H9 (cell line): ENCODE results near the gene AKAP9. TPM values are rescaled to one million over a fixed set of nuclear protein-coding genes. Genes with fewer than 3 reads are reported as not detected.
"Not testable (repeated sequence)": the region's sequence is repeated elsewhere in the genome, so short reads cannot be mapped to it uniquely, and the experiment has no call there.

Experiments
- DNase-seq: peaks from one replicate; pipeline ENCODE4 v3.0.0-alpha.2; 2017
- H2AFZ ChIP-seq: one replicate; pipeline ENCODE4 v1.6.1; 2013; ENCODE audit warnings: mild to moderate bottlenecking, low read length, control low read depth, moderate library complexity
- H2AK5ac ChIP-seq: 2 replicates; pipeline ENCODE4 v1.6.1; 2013; ENCODE audit warnings: low read length, control low read depth, mixed read lengths; ENCODE audit not compliant: insufficient read length
- H2BK120ac ChIP-seq: one replicate; pipeline ENCODE4 v1.6.1; 2013; ENCODE audit warnings: low read depth, mild to moderate bottlenecking, low read length, control low read depth, inconsistent platforms; ENCODE audit not compliant: poor library complexity, severe bottlenecking
- H2BK12ac ChIP-seq: 2 replicates; pipeline ENCODE4 v1.6.1; 2013; ENCODE audit warnings: low read length, control low read depth, mixed read lengths, low read depth; ENCODE audit not compliant: insufficient read length
- H2BK15ac ChIP-seq: 2 replicates; pipeline ENCODE4 v1.6.1; 2013; ENCODE audit warnings: low read depth, low read length, control low read depth
- H2BK20ac ChIP-seq: one replicate; pipeline ENCODE4 v1.6.1; 2013; ENCODE audit warnings: low read depth, mild to moderate bottlenecking, low read length, control low read depth, inconsistent platforms; ENCODE audit not compliant: poor library complexity, severe bottlenecking
- H2BK5ac ChIP-seq: 2 replicates; pipeline ENCODE4 v1.6.1; 2013; ENCODE audit warnings: low read length, control low read depth, mixed read lengths; ENCODE audit not compliant: insufficient read length
- H3K14ac ChIP-seq: 2 replicates; pipeline ENCODE4 v1.6.1; 2013; ENCODE audit warnings: low read length, control low read depth; ENCODE audit not compliant: insufficient read depth
- H3K18ac ChIP-seq: 2 replicates; pipeline ENCODE4 v1.6.1; 2013; ENCODE audit warnings: low read depth, mild to moderate bottlenecking, mixed read lengths, low read length, control low read depth; ENCODE audit not compliant: insufficient read length
- H3K23ac ChIP-seq: 2 replicates; pipeline ENCODE4 v1.6.1; 2013; ENCODE audit warnings: low read length, control low read depth, mixed read lengths, low read depth; ENCODE audit not compliant: insufficient read length
- H3K23me2 ChIP-seq: 2 replicates; pipeline ENCODE4 v1.6.1; 2013; ENCODE audit warnings: low read depth, mild to moderate bottlenecking, mixed read lengths, low read length, control low read depth; ENCODE audit not compliant: insufficient read length, poor library complexity, severe bottlenecking
- H3K27ac ChIP-seq: 2 replicates; pipeline ENCODE4 v1.5.1; 2013; ENCODE audit warnings: low read length, control low read depth, mixed read lengths, low read depth; ENCODE audit not compliant: insufficient read length
- H3K27me3 ChIP-seq: 2 replicates; pipeline ENCODE4 v1.6.1; 2013; ENCODE audit warnings: low read length, control low read depth, inconsistent platforms; ENCODE audit not compliant: insufficient read depth
- H3K4ac ChIP-seq: 2 replicates; pipeline ENCODE4 v1.6.1; 2013; ENCODE audit warnings: low read depth, mild to moderate bottlenecking, control low read depth, inconsistent platforms, low read length, moderate library complexity
- H3K4me1 ChIP-seq: 2 replicates; pipeline ENCODE4 v1.6.1; 2013; ENCODE audit warnings: low read length, control low read depth, inconsistent platforms; ENCODE audit not compliant: insufficient read depth
- H3K4me2 ChIP-seq: 2 replicates; pipeline ENCODE4 v1.6.1; 2013; ENCODE audit warnings: low read length, control low read depth, mixed read lengths; ENCODE audit not compliant: insufficient read length, insufficient read depth
- H3K56ac ChIP-seq: 2 replicates; pipeline ENCODE4 v1.6.1; 2013; ENCODE audit warnings: low read depth, mild to moderate bottlenecking, mixed read lengths, low read length, control low read depth; ENCODE audit not compliant: insufficient read length
- H3K79me1 ChIP-seq: 2 replicates; pipeline ENCODE4 v1.6.1; 2013; ENCODE audit warnings: low read depth, mild to moderate bottlenecking, moderate library complexity, low read length, control low read depth, inconsistent platforms; ENCODE audit not compliant: insufficient read depth, poor library complexity, severe bottlenecking
- H3K79me2 ChIP-seq: 2 replicates; pipeline ENCODE4 v1.6.1; 2013; ENCODE audit warnings: low read length, control low read depth, inconsistent platforms; ENCODE audit not compliant: insufficient read depth
- H3K9ac ChIP-seq: 2 replicates; pipeline ENCODE4 v1.6.1; 2013; ENCODE audit warnings: low read length, control low read depth, mixed read lengths; ENCODE audit not compliant: insufficient read length; ENCODE audit errors: extremely low read depth
- H3K9me3 ChIP-seq: one replicate; pipeline ENCODE4 v1.6.1; 2013; ENCODE audit warnings: low read depth, low read length, inconsistent platforms; ENCODE audit not compliant: control insufficient read depth
- H3T11ph ChIP-seq: one replicate; pipeline ENCODE4 v1.6.1; 2013; ENCODE audit warnings: mild to moderate bottlenecking, low read length, control low read depth, inconsistent platforms
- H4K20me1 ChIP-seq: one replicate; pipeline ENCODE4 v1.6.1; 2013; ENCODE audit not compliant: control insufficient read depth, insufficient read length, insufficient read depth
- H4K5ac ChIP-seq: 2 replicates; pipeline ENCODE4 v1.6.1; 2013; ENCODE audit warnings: low read depth, mild to moderate bottlenecking, mixed read lengths, low read length, control low read depth; ENCODE audit not compliant: insufficient read length
- H4K8ac ChIP-seq: replicated peaks from 2 replicates; pipeline ENCODE4 v1.6.1; 2013; ENCODE audit warnings: low read length, control low read depth, mixed read lengths, low read depth; ENCODE audit not compliant: insufficient read length
- H4K91ac ChIP-seq: 2 replicates; pipeline ENCODE4 v1.6.1; 2013; ENCODE audit warnings: low read depth, mild to moderate bottlenecking, moderate library complexity, mixed read lengths, low read length, control low read depth; ENCODE audit not compliant: insufficient read length
- H3K27ac Mint-ChIP-seq, 3 experiments: 2 replicates in 2 of 3; 3 replicates in 1 of 3; pipeline ENCODE4 v1.8.0; 2020 to 2021; ENCODE audit warnings: mixed read lengths in 3 of 3, mild to moderate bottlenecking in 1 of 3, moderate library complexity in 1 of 3
- H3K27me3 Mint-ChIP-seq: 2 replicates; pipeline ENCODE4 v1.8.0; 2021; ENCODE audit warnings: low read depth, mild to moderate bottlenecking, moderate library complexity, mixed read lengths
- H3K36me3 Mint-ChIP-seq, 3 experiments: 2 replicates in 2 of 3; 3 replicates in 1 of 3; pipeline ENCODE4 v1.8.0; 2020 to 2021; ENCODE audit warnings: low read depth in 3 of 3, mixed read lengths in 3 of 3; ENCODE audit not compliant: insufficient read depth in 1 of 3
- H3K4me1 Mint-ChIP-seq, 2 experiments: 2 replicates each; pipeline ENCODE4 v1.8.0; 2020; ENCODE audit warnings: mixed read lengths in 2 of 2
- H3K4me3 Mint-ChIP-seq, 2 experiments: 2 replicates in 1 of 2; 3 replicates in 1 of 2; pipeline ENCODE4 v1.8.0; 2020 to 2021; ENCODE audit warnings: mild to moderate bottlenecking in 2 of 2, mixed read lengths in 2 of 2, moderate library complexity in 1 of 2
- H3K9me3 Mint-ChIP-seq, 2 experiments: 2 replicates in 1 of 2; 3 replicates in 1 of 2; pipeline ENCODE4 v1.8.0; 2020; ENCODE audit warnings: mild to moderate bottlenecking in 2 of 2, mixed read lengths in 2 of 2, moderate library complexity in 1 of 2
- WGBS: extraction: QIAGEN DNeasy Blood & Tissue Kit; methylation state at CpG from one replicate; pipeline ENCODE4 v1.1.7; 2013; ENCODE audit warnings: missing lambda C conversion rate, low lambda C conversion rate, mixed read lengths; ENCODE audit not compliant: insufficient read length; ENCODE audit errors: extremely low coverage; 5-methylcytosine and 5-hydroxymethylcytosine counted together
- total RNA-seq: library from RNA; stranded (reverse); gene quantifications from 2 replicates; pipeline ENCODE4 v1.2.1, GENCODE V29; 2021
- TF ChIP-seq, protein P1 (sequence below): fragments of 200-600 bp; sonication (generic); conservative IDR thresholded peaks from 3 replicates; pipeline ENCODE4 v1.8.0; 2021; ENCODE audit warnings: antibody characterized with exemption, mild to moderate bottlenecking

AKAP9 gene
- total RNA-seq, 1 experiment from 2014 or later: 22.4 TPM

GRCh38 chr7:91979590-91979989, 38.9 kb downstream of the AKAP9 start:
- no peaks in the 10 kb centered on the region for H3K9me3 ChIP-seq
- no peak overlapping the region for H4K91ac ChIP-seq
- no peak overlapping the region for H3K27ac Mint-ChIP-seq
- H3K36me3 Mint-ChIP-seq: peaks cover 14 to 21% (median 17%) of the 10 kb centered on the region in 3 experiments
- H3K4me2 ChIP-seq: no peak overlapping the region
- no peak for DNase-seq
- H3K9me3 Mint-ChIP-seq: peaks cover 7 to 9% of the 10 kb centered on the region in 2 experiments; a peak in 4 of 5 replicates
- no peak overlapping the region for H2BK20ac ChIP-seq
- H3K56ac ChIP-seq: no peak overlapping the region
- no peak overlapping the region for H3T11ph ChIP-seq
- H3K23ac ChIP-seq: no peak overlapping the region
- H3K27me3 ChIP-seq: no peaks in the 10 kb centered on the region
- no peaks in the 10 kb centered on the region for H3K4me1 Mint-ChIP-seq
- H3K23me2 ChIP-seq: no peaks in the 10 kb centered on the region
- no peaks in the 10 kb centered on the region for H4K20me1 ChIP-seq
- no peaks in the 10 kb centered on the region for H3K79me2 ChIP-seq
- no peak overlapping the region for H3K14ac ChIP-seq
- no peak overlapping the region for H2BK5ac ChIP-seq
- H4K5ac ChIP-seq: no peak overlapping the region
- H3K79me1 ChIP-seq: no peaks in the 10 kb centered on the region
- H3K27me3 Mint-ChIP-seq: no peaks in the 10 kb centered on the region
- H2AFZ ChIP-seq: no peak overlapping the region
- WGBS: no CpG with 5 or more reads among the region's 1 CpG
- H2BK15ac ChIP-seq: no peak overlapping the region
- H2BK12ac ChIP-seq: no peak overlapping the region
- H3K4me3 Mint-ChIP-seq: no peak overlapping the region
- H3K9ac ChIP-seq: no peak overlapping the region
- H2BK120ac ChIP-seq: no peak overlapping the region
- no peak overlapping the region for H3K4ac ChIP-seq
- H2AK5ac ChIP-seq: no peak overlapping the region
- H3K18ac ChIP-seq: no peak overlapping the region
- TF ChIP-seq, protein P1, sequence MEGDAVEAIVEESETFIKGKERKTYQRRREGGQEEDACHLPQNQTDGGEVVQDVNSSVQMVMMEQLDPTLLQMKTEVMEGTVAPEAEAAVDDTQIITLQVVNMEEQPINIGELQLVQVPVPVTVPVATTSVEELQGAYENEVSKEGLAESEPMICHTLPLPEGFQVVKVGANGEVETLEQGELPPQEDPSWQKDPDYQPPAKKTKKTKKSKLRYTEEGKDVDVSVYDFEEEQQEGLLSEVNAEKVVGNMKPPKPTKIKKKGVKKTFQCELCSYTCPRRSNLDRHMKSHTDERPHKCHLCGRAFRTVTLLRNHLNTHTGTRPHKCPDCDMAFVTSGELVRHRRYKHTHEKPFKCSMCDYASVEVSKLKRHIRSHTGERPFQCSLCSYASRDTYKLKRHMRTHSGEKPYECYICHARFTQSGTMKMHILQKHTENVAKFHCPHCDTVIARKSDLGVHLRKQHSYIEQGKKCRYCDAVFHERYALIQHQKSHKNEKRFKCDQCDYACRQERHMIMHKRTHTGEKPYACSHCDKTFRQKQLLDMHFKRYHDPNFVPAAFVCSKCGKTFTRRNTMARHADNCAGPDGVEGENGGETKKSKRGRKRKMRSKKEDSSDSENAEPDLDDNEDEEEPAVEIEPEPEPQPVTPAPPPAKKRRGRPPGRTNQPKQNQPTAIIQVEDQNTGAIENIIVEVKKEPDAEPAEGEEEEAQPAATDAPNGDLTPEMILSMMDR: no peak
- H4K8ac ChIP-seq: no peak overlapping the region
- H3K27ac ChIP-seq: no peak overlapping the region
- no peaks in the 10 kb centered on the region for H3K4me1 ChIP-seq

DNA sequence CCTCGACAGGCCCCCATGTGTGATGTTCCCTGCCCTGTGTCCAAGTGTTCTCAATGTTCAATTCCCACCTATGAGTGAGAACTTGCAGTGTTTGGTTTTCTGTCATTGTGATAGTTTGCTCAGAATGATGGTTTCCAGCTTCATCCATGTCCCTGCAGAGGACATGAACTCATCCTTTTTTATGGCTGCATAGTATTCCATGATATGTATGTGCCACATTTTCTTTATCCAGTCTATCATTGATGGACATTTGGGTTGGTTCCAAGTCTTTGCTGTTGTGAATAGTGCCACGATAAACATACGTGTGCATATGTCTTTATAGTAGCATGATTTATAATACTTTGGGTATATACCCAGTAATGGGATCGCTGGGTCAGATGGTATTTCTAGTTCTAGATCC, 41.7 kb downstream of the AKAP9 start:
- H3T11ph ChIP-seq, H2BK20ac ChIP-seq, H3K9me3 ChIP-seq, H4K8ac ChIP-seq, H4K91ac ChIP-seq, H3K23me2 ChIP-seq, H3K23ac ChIP-seq, H3K9me3 Mint-ChIP-seq, H2BK12ac ChIP-seq, H3K4me3 Mint-ChIP-seq, H2AK5ac ChIP-seq, H2BK5ac ChIP-seq, H2BK120ac ChIP-seq, H3K27me3 ChIP-seq, H3K27me3 Mint-ChIP-seq, H3K27ac Mint-ChIP-seq, H3K56ac ChIP-seq, H3K79me1 ChIP-seq, H3K79me2 ChIP-seq, H3K14ac ChIP-seq, H2BK15ac ChIP-seq, H4K20me1 ChIP-seq, H3K4me2 ChIP-seq, DNase-seq, H2AFZ ChIP-seq, H3K18ac ChIP-seq, H3K4me1 ChIP-seq, H4K5ac ChIP-seq, H3K9ac ChIP-seq, H3K4ac ChIP-seq, H3K4me1 Mint-ChIP-seq, H3K27ac ChIP-seq: not testable (repeated sequence)
- peaks cover 14 to 25% (median 17%) of the 10 kb centered on the region in 3 experiments for H3K36me3 Mint-ChIP-seq
- no CpG with 5 or more reads among the region's 4 CpGs for WGBS
